ENCODE data around the gene PNO1.

PNO1 gene

DNA sequence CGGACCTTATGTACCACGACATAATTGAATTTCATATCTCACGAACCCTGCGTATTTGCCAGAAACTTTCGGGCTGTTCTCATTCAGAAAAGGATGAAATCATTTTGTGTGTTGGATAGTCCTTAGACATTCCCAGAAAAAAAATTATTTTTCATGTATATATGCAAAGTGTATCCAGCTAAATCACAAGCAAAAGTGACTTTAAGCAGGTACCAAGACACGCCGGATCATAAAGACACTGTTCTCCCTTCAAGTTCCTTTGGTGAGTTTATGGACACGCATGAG is 35.1 kb upstream of the PNO1 start:
- Histone ChIP-seq H2AK5ac (ENCODE audit: low read depth, low read length) (no peak overlapping the region), H2BK12ac (ENCODE audit: low read length) (no peak overlapping the region), H3K14ac (ENCODE audit: low read length) (no peak overlapping the region), H3K9ac (ENCODE audit: low read depth, low read length, poor library complexity) (no peak overlapping the region), H3K18ac (ENCODE audit: low read length) (no peak overlapping the region), H2BK120ac (ENCODE audit: low read depth, low read length) (no peak overlapping the region), H3K27ac (replicated peaks; ENCODE audit: low read length) (no peak overlapping the region), H4K8ac (ENCODE audit: low read depth, low read length) (no peak overlapping the region), H3K23ac (ENCODE audit: low read depth, low read length, poor library complexity) (no peak overlapping the region), H4K91ac (ENCODE audit: low read depth, low read length, poor library complexity) (no peak overlapping the region), H3K4me3 (ENCODE audit: low read length in 2 of 2) (no peak overlapping the region), H2BK15ac (ENCODE audit: low read length) (no peak overlapping the region), H2AFZ (ENCODE audit: low read length) (peak overlapping the region; percentile 85), H3K4me2 (ENCODE audit: insufficient read depth, low read length, poor library complexity, severe bottlenecking) (no peak overlapping the region), H3K79me1 (ENCODE audit: low read depth, low read length) (no peaks in the 10 kb centered on the region), H3K36me3 (replicated peaks in 1 of 2; ENCODE audit: control insufficient read depth in 2 of 2, insufficient read depth in 2 of 2, low read length in 2 of 2) (no peaks in the 10 kb centered on the region), H3K4me1 (ENCODE audit: control insufficient read depth in 2 of 2, insufficient read depth in 1 of 2, low read depth in 1 of 2, low read length in 2 of 2) (peaks cover 1 to 2% of the 10 kb centered on the region in 2 donors), H3K27me3 (ENCODE audit: control insufficient read depth in 3 of 3, insufficient read depth in 3 of 3, low read depth in 1 of 3, low read length in 3 of 3) (no peaks in the 10 kb centered on the region), H3K9me3 (replicated peaks in 1 of 2; ENCODE audit: control insufficient read depth in 2 of 2, insufficient read depth in 1 of 2, low read depth in 1 of 2, low read length in 2 of 2) (no peaks in the 10 kb centered on the region), H3K4ac (ENCODE audit: low read length) (no peak overlapping the region), H2BK5ac (ENCODE audit: low read length) (no peak overlapping the region)
- no CpG with 5 or more reads among the region's 8 CpGs for WGBS, 2 donors (ENCODE audit: extremely low coverage in 2 of 2, insufficient read length in 2 of 2, insufficient replicate concordance in 1 of 2)
- no peak for DNase-seq (ENCODE audit: low spot score)

DNA sequence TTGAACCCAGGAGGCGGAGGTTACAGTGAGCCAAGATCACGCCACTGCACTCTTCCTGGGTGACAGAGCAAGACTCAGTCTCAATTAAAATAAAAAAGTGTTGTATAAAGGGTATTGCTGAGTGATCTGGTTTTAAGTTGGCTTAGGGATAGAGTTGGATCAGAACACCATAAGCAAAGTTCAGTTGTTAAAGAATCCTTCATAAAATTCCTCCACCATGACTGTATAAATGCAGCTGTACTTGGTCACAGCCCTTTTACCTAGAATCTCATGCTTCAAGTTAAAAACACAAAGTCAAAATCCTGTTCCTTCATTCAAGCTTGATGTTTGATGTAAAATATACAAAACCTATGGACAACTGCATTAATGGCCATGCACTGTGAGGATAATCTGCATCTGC is 33.4 kb upstream of the PNO1 start:
- no peaks in the 10 kb centered on the region for H3K36me3 ChIP-seq (replicated peaks in 1 of 2; ENCODE audit: control insufficient read depth in 2 of 2, insufficient read depth in 2 of 2, low read length in 2 of 2)
- H3K27me3 ChIP-seq (ENCODE audit: control insufficient read depth in 3 of 3, insufficient read depth in 3 of 3, low read depth in 1 of 3, low read length in 3 of 3) = no peaks in the 10 kb centered on the region
- H2BK15ac ChIP-seq (ENCODE audit: low read length) = no peak overlapping the region
- no peak overlapping the region for H2BK5ac ChIP-seq (ENCODE audit: low read length)
- no peak overlapping the region for H3K9ac ChIP-seq (ENCODE audit: low read depth, low read length, poor library complexity)
- no peak overlapping the region for H2BK12ac ChIP-seq (ENCODE audit: low read length)
- no peak overlapping the region for H4K91ac ChIP-seq (ENCODE audit: low read depth, low read length, poor library complexity)
- H3K9me3 ChIP-seq (replicated peaks in 1 of 2; ENCODE audit: control insufficient read depth in 2 of 2, insufficient read depth in 1 of 2, low read depth in 1 of 2, low read length in 2 of 2) = no peaks in the 10 kb centered on the region
- no peak for DNase-seq (ENCODE audit: low spot score)
- no peak overlapping the region for H3K23ac ChIP-seq (ENCODE audit: low read depth, low read length, poor library complexity)
- no peaks in the 10 kb centered on the region for H3K79me1 ChIP-seq (ENCODE audit: low read depth, low read length)
- peaks cover 1 to 2% of the 10 kb centered on the region in 2 donors for H3K4me1 ChIP-seq (ENCODE audit: control insufficient read depth in 2 of 2, insufficient read depth in 1 of 2, low read depth in 1 of 2, low read length in 2 of 2)
- no peak overlapping the region for H3K14ac ChIP-seq (ENCODE audit: low read length)
- WGBS, 2 donors (ENCODE audit: extremely low coverage in 2 of 2, insufficient read length in 2 of 2, insufficient replicate concordance in 1 of 2) = no CpG with 5 or more reads among the region's 2 CpGs
- no peak overlapping the region for H3K18ac ChIP-seq (ENCODE audit: low read length)
- no peak overlapping the region for H4K8ac ChIP-seq (ENCODE audit: low read depth, low read length)
- no peak overlapping the region for H3K4me2 ChIP-seq (ENCODE audit: insufficient read depth, low read length, poor library complexity, severe bottlenecking)
- H2AK5ac ChIP-seq (ENCODE audit: low read depth, low read length) = no peak overlapping the region
- H2BK120ac ChIP-seq (ENCODE audit: low read depth, low read length) = no peak overlapping the region
- no peak overlapping the region for H3K4ac ChIP-seq (ENCODE audit: low read length)
- no peak overlapping the region for H3K4me3 ChIP-seq (ENCODE audit: low read length in 2 of 2)
- H3K27ac ChIP-seq (replicated peaks; ENCODE audit: low read length) = no peak overlapping the region
- H2AFZ ChIP-seq (ENCODE audit: low read length) = no peak overlapping the region

GRCh38 chr2:68125821-68126220 is 31.9 kb upstream of the PNO1 start:
- no peak for DNase-seq (ENCODE audit: low spot score)

GRCh38 chr2:68126561-68126960 is 31.1 kb upstream of the PNO1 start:
- H2AK5ac ChIP-seq (ENCODE audit: low read depth, low read length) = no peak overlapping the region
- no peak overlapping the region for H2BK5ac ChIP-seq (ENCODE audit: low read length)
- WGBS, 2 donors (ENCODE audit: extremely low coverage in 2 of 2, insufficient read length in 2 of 2, insufficient replicate concordance in 1 of 2) = no CpG with 5 or more reads among the region's 2 CpGs
- no peak overlapping the region for H3K9ac ChIP-seq (ENCODE audit: low read depth, low read length, poor library complexity)
- H3K18ac ChIP-seq (ENCODE audit: low read length) = no peak overlapping the region
- no peak overlapping the region for H3K4me2 ChIP-seq (ENCODE audit: insufficient read depth, low read length, poor library complexity, severe bottlenecking)
- H3K9me3 ChIP-seq (replicated peaks in 1 of 2; ENCODE audit: control insufficient read depth in 2 of 2, insufficient read depth in 1 of 2, low read depth in 1 of 2, low read length in 2 of 2) = no peaks in the 10 kb centered on the region
- H4K8ac ChIP-seq (ENCODE audit: low read depth, low read length) = no peak overlapping the region
- H3K23ac ChIP-seq (ENCODE audit: low read depth, low read length, poor library complexity) = no peak overlapping the region
- no peak overlapping the region for H2AFZ ChIP-seq (ENCODE audit: low read length)
- H3K4me3 ChIP-seq (ENCODE audit: low read length in 2 of 2) = no peak overlapping the region
- H3K36me3 ChIP-seq (replicated peaks in 1 of 2; ENCODE audit: control insufficient read depth in 2 of 2, insufficient read depth in 2 of 2, low read length in 2 of 2) = peaks cover 0 to 4% of the 10 kb centered on the region in 2 donors
- DNase-seq (ENCODE audit: low spot score) = no peak
- H3K79me1 ChIP-seq (ENCODE audit: low read depth, low read length) = no peaks in the 10 kb centered on the region
- no peak overlapping the region for H3K14ac ChIP-seq (ENCODE audit: low read length)
- no peak overlapping the region for H2BK120ac ChIP-seq (ENCODE audit: low read depth, low read length)
- H4K91ac ChIP-seq (ENCODE audit: low read depth, low read length, poor library complexity) = no peak overlapping the region
- no peak overlapping the region for H2BK12ac ChIP-seq (ENCODE audit: low read length)
- no peaks in the 10 kb centered on the region for H3K4me1 ChIP-seq (ENCODE audit: control insufficient read depth in 2 of 2, insufficient read depth in 1 of 2, low read depth in 1 of 2, low read length in 2 of 2)
- H2BK15ac ChIP-seq (ENCODE audit: low read length) = no peak overlapping the region
- no peak overlapping the region for H3K27ac ChIP-seq (replicated peaks; ENCODE audit: low read length)
- H3K27me3 ChIP-seq (ENCODE audit: control insufficient read depth in 3 of 3, insufficient read depth in 3 of 3, low read depth in 1 of 3, low read length in 3 of 3) = no peaks in the 10 kb centered on the region
- H3K4ac ChIP-seq (ENCODE audit: low read length) = no peak overlapping the region

More at GRCh38 chr2:68125821-68126220, 31.9 kb upstream of the PNO1 start:
- H3K14ac ChIP-seq (ENCODE audit: low read length) = no peak overlapping the region
- no peak overlapping the region for H2BK15ac ChIP-seq (ENCODE audit: low read length)
- no peak overlapping the region for H3K4me2 ChIP-seq (ENCODE audit: insufficient read depth, low read length, poor library complexity, severe bottlenecking)
- no peak overlapping the region for H4K91ac ChIP-seq (ENCODE audit: low read depth, low read length, poor library complexity)
- no peaks in the 10 kb centered on the region for H3K79me1 ChIP-seq (ENCODE audit: low read depth, low read length)
- no peak overlapping the region for H2AK5ac ChIP-seq (ENCODE audit: low read depth, low read length)
- H4K8ac ChIP-seq (ENCODE audit: low read depth, low read length) = no peak overlapping the region
- H2BK5ac ChIP-seq (ENCODE audit: low read length) = no peak overlapping the region
- no CpG with 5 or more reads among the region's 5 CpGs for WGBS, 2 donors (ENCODE audit: extremely low coverage in 2 of 2, insufficient read length in 2 of 2, insufficient replicate concordance in 1 of 2)
- H3K4me3 ChIP-seq (ENCODE audit: low read length in 2 of 2) = no peak overlapping the region
- H3K9ac ChIP-seq (ENCODE audit: low read depth, low read length, poor library complexity) = no peak overlapping the region
- H3K4me1 ChIP-seq (ENCODE audit: control insufficient read depth in 2 of 2, insufficient read depth in 1 of 2, low read depth in 1 of 2, low read length in 2 of 2) = no peaks in the 10 kb centered on the region
- H3K27me3 ChIP-seq (ENCODE audit: control insufficient read depth in 3 of 3, insufficient read depth in 3 of 3, low read depth in 1 of 3, low read length in 3 of 3) = no peaks in the 10 kb centered on the region
- H2BK120ac ChIP-seq (ENCODE audit: low read depth, low read length) = no peak overlapping the region
- H3K18ac ChIP-seq (ENCODE audit: low read length) = no peak overlapping the region
- no peak overlapping the region for H3K23ac ChIP-seq (ENCODE audit: low read depth, low read length, poor library complexity)
- no peak overlapping the region for H3K4ac ChIP-seq (ENCODE audit: low read length)
- no peaks in the 10 kb centered on the region for H3K36me3 ChIP-seq (replicated peaks in 1 of 2; ENCODE audit: control insufficient read depth in 2 of 2, insufficient read depth in 2 of 2, low read length in 2 of 2)
- no peak overlapping the region for H3K27ac ChIP-seq (replicated peaks; ENCODE audit: low read length)
- H2BK12ac ChIP-seq (ENCODE audit: low read length) = no peak overlapping the region
- H2AFZ ChIP-seq (ENCODE audit: low read length) = no peak overlapping the region
- H3K9me3 ChIP-seq (replicated peaks in 1 of 2; ENCODE audit: control insufficient read depth in 2 of 2, insufficient read depth in 1 of 2, low read depth in 1 of 2, low read length in 2 of 2) = no peaks in the 10 kb centered on the region
